HepG2 (cell line): Measurements from ENCODE around the gene FRMD1.

Experiments
- KLF12 ChIP-seq: sonication (generic); formaldehyde crosslinking; IDR thresholded peaks from 2 replicates; pipeline ENCODE4 v1.4.0; 2020; ENCODE audit warnings: missing genetic modification reagents, borderline replicate concordance
- POLR2AphosphoS5 ChIP-seq: IDR thresholded peaks from 2 replicates; pipeline ENCODE4 v1.6.1; 2012; ENCODE audit warnings: low read depth, low read length
- PTBP1 ChIP-seq: fragments of 200-400 bp; formaldehyde crosslinking; IDR thresholded peaks from 2 replicates; pipeline ENCODE4 v1.6.1; 2018; ENCODE audit warnings: low read length, low read depth; ENCODE audit not compliant: poor library complexity, severe bottlenecking
- SIN3A ChIP-seq: IDR thresholded peaks from 2 replicates; pipeline ENCODE4 v1.6.1; 2011; ENCODE audit warnings: low read depth, mild to moderate bottlenecking, control low read depth, low read length, borderline replicate concordance
- ZFP1 ChIP-seq: IDR thresholded peaks from 2 replicates; pipeline ENCODE4 v1.6.1; 2016
- ZNF230 ChIP-seq: sonication (generic); formaldehyde crosslinking; IDR thresholded peaks from 2 replicates; pipeline ENCODE4 v1.4.0; 2020; ENCODE audit warnings: mild to moderate bottlenecking, missing genetic modification reagents
- ZNF292 ChIP-seq: sonication (generic); formaldehyde crosslinking; IDR thresholded peaks from 2 replicates; pipeline ENCODE4 v1.8.1; 2022; ENCODE audit warnings: mild to moderate bottlenecking, low read depth, missing genetic modification reagents, borderline replicate concordance
- ZNF30 ChIP-seq: sonication (generic); formaldehyde crosslinking; IDR thresholded peaks from 2 replicates; pipeline ENCODE4 v1.5.0; 2020; ENCODE audit warnings: mild to moderate bottlenecking, missing genetic modification reagents
- ZNF501 ChIP-seq: sonication (generic); formaldehyde crosslinking; IDR thresholded peaks from 2 replicates; pipeline ENCODE4 v1.5.1; 2020; ENCODE audit warnings: mild to moderate bottlenecking, moderate library complexity, missing genetic modification reagents
- ZNF558 ChIP-seq: sonication (generic); formaldehyde crosslinking; IDR thresholded peaks from 2 replicates; pipeline ENCODE4 v1.9.0; 2022; ENCODE audit warnings: mild to moderate bottlenecking, missing genetic modification reagents, borderline replicate concordance
- ZNF737 ChIP-seq: sonication (generic); formaldehyde crosslinking; IDR thresholded peaks from 2 replicates; pipeline ENCODE4 v1.5.0; 2020; ENCODE audit warnings: missing genetic modification reagents, mild to moderate bottlenecking, borderline replicate concordance
- TF ChIP-seq, protein P1 (sequence below): sonication (generic); formaldehyde crosslinking; IDR thresholded peaks from 2 replicates; pipeline ENCODE4 v1.8.1; 2022; ENCODE audit warnings: low read depth, mild to moderate bottlenecking, missing genetic modification reagents

DNA sequence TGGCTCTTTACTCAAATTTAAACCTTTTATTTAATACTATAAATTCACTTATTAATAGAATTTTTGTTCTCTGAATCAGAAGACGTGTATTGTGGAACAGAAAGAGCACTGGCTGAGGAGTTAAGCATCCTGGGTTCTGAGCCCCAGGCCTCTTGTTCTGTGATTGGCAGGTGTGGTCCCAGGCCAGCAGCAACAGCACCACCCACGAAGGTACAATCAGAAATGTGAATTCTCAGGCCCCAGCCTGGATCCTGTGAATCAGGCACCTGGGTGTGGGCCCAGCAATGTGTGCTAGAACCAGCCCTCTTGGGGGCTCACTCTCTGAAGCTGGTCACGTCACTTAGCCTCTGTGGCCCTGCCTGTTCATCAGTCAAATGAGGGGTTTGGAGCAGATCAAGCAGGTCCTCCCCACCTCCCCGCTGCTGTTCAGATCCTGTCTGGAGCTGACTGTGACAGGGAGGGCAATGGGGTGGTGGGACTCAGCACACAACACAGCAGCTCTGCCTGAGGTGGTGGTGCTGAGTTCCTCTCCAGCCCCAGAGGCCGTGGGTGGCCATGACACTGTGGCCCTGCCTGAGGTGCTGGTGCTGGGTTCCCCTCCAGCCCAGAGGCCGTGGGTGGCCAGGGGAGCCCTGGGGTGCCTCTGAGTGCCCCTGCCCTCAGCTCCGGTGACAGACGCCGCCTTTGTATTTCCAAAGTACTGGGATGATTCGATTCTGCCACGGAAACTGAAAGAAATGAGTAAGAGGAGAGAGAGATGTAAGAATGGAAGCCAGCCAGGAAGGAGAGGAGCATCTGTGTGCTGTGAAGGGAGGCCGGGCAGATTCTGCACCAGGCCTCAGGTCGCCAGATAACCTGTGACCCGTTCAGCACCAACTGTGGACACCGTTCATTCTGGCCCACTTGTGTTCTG lies 41.6 kb upstream of the FRMD1 start:
- TF ChIP-seq PTBP1: no peak
- TF ChIP-seq, protein P1, sequence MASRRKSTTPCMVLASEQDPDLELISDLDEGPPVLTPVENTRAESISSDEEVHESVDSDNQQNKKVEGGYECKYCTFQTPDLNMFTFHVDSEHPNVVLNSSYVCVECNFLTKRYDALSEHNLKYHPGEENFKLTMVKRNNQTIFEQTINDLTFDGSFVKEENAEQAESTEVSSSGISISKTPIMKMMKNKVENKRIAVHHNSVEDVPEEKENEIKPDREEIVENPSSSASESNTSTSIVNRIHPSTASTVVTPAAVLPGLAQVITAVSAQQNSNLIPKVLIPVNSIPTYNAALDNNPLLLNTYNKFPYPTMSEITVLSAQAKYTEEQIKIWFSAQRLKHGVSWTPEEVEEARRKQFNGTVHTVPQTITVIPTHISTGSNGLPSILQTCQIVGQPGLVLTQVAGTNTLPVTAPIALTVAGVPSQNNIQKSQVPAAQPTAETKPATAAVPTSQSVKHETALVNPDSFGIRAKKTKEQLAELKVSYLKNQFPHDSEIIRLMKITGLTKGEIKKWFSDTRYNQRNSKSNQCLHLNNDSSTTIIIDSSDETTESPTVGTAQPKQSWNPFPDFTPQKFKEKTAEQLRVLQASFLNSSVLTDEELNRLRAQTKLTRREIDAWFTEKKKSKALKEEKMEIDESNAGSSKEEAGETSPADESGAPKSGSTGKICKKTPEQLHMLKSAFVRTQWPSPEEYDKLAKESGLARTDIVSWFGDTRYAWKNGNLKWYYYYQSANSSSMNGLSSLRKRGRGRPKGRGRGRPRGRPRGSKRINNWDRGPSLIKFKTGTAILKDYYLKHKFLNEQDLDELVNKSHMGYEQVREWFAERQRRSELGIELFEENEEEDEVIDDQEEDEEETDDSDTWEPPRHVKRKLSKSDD (CRISPR knock-in tag): no peak
- TF ChIP-seq KLF12 (CRISPR knock-in tag): no peak
- no peak for TF ChIP-seq ZNF558 (CRISPR knock-in tag)
- TF ChIP-seq ZNF30: no peak
- TF ChIP-seq ZNF501 (CRISPR knock-in tag): no peak
- TF ChIP-seq ZNF737 (CRISPR knock-in tag): no peak
- no peak for TF ChIP-seq SIN3A
- no peak for TF ChIP-seq ZFP1 (CRISPR knock-in tag)
- no peak for TF ChIP-seq ZNF292
- TF ChIP-seq POLR2AphosphoS5: no peak
- TF ChIP-seq ZNF230 (CRISPR knock-in tag): no peak
